Stimulated activated effector memory CD8-positive, alpha-beta T cell treated with anti-CD3 and anti-CD28 coated beads, Interleukin-12 subunit alpha, Interleukin-12 subunit beta, amount 100 ng/mL, for 72 hours (primary cell): ENCODE results near the gene HLA-DQA1.
A peak's percentile ranks its signal among the peaks of the same experiment; 100 is the strongest.
"Not testable (repeated sequence)": the region's sequence is repeated elsewhere in the genome, so short reads cannot be mapped to it uniquely, and the experiment has no call there.

Experiments used
- ATAC-seq: fragments of 150-1000 bp; cut with Tn5 transposase; 2 replicates; pipeline ENCODE4 v1.10.0; 2021
- DNase-seq, 2 donors: peaks; one replicate each; pipeline ENCODE4 v3.0.0; 2021 to 2022; ENCODE audit warnings: low spot score in 2 of 2
- H3K27ac Mint-ChIP-seq: one replicate; pipeline ENCODE4 v1.8.0; 2022; ENCODE audit warnings: mild to moderate bottlenecking, mixed read lengths
- H3K36me3 Mint-ChIP-seq: one replicate; pipeline ENCODE4 v1.8.0; 2022; ENCODE audit warnings: mild to moderate bottlenecking, mixed read lengths
- H3K4me1 Mint-ChIP-seq: one replicate; pipeline ENCODE4 v1.8.0; 2022; ENCODE audit warnings: mixed read lengths
- H3K4me3 Mint-ChIP-seq: one replicate; pipeline ENCODE4 v1.8.0; 2022; ENCODE audit warnings: mild to moderate bottlenecking, mixed read lengths
- H3K9me3 Mint-ChIP-seq: one replicate; pipeline ENCODE4 v1.8.0; 2022; ENCODE audit warnings: mixed read lengths

HLA-DQA1 gene

DNA sequence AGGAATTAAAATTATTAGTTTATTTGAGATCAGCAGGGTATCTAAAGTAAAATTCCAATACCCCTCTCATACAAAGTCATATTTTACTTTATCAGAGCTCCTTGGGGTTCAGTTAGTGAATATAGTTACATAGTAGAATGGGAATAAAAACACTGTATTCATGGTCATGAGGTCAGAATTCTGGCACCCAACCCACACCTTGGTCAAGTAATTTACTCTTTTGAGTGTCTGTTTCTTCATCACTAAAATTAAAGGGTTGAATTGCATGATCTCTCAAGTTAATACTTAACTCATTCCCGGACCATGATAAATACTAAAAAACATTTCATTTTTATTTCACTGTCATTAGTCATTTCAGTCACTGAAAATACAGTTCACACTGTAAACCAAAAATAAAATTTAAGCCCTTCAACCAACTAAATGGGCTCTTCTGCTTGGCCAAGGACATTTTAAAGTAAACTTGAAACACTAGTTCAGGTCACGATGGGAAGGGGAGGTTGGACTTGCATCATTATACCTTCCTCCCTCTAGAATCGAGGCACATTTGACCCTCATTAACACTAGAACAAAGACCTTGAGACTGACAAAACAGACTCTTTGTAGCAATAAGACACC is 26.4 kb upstream of the HLA-DQA1 start:
- no peak for ATAC-seq
- no peaks in the 10 kb centered on the region for H3K36me3 Mint-ChIP-seq
- no peak overlapping the region for H3K4me3 Mint-ChIP-seq
- H3K27ac Mint-ChIP-seq = no peak overlapping the region
- H3K4me1 Mint-ChIP-seq = peaks cover 8% of the 10 kb centered on the region
- DNase-seq = no peak
- H3K9me3 Mint-ChIP-seq = no peaks in the 10 kb centered on the region

- Mint-ChIP-seq H3K4me1 (peaks cover 9% of the 10 kb centered on the region), H3K36me3 (no peaks in the 10 kb centered on the region), H3K9me3 (peaks cover 5% of the 10 kb centered on the region), H3K4me3 (no peak overlapping the region), H3K27ac (no peak overlapping the region)
- ATAC-seq (no peak), DNase-seq (no peak)
Observed at GRCh38 chr6:32613475-32613874, 23.7 kb upstream of the HLA-DQA1 start.

DNA sequence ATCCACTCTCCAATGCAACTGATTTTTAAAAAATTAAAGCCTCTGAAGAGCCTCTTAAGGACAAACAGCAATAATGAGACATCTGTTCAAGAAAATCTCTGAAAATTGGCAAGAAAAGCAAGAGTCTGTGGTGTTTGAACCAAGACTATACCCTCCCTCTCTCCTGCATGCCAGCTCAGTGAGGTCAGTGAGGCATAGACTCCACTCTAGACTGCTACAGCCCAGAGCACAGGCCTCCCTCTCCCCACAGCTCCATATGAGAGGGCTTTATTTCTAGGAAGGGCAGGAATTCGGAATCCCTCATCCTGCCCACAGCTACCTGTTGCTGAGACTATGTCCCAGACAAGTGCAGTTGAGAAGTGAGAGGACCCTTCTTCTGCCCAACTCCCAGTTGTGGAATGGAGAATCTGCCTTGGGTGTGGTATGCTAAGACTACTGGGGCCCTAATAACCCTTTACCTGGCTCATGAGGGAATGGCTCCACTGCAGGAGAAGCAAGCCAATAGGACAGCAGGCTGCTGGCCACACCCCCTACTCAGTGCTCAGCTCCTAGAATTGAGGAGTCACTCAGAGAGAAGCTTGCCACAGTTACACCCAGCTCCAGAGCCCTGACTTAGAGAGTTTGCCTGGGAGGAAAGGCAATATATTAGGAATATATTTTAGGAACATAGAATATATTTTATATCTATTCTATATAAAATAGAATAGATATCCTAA is 22.7 kb upstream of the HLA-DQA1 start:
- H3K4me1 Mint-ChIP-seq = peaks cover 9% of the 10 kb centered on the region
- peaks cover 5% of the 10 kb centered on the region for H3K9me3 Mint-ChIP-seq
- no peak for DNase-seq
- no peaks in the 10 kb centered on the region for H3K36me3 Mint-ChIP-seq
- no peak for ATAC-seq
- no peak overlapping the region for H3K4me3 Mint-ChIP-seq
- H3K27ac Mint-ChIP-seq = no peak overlapping the region

DNA sequence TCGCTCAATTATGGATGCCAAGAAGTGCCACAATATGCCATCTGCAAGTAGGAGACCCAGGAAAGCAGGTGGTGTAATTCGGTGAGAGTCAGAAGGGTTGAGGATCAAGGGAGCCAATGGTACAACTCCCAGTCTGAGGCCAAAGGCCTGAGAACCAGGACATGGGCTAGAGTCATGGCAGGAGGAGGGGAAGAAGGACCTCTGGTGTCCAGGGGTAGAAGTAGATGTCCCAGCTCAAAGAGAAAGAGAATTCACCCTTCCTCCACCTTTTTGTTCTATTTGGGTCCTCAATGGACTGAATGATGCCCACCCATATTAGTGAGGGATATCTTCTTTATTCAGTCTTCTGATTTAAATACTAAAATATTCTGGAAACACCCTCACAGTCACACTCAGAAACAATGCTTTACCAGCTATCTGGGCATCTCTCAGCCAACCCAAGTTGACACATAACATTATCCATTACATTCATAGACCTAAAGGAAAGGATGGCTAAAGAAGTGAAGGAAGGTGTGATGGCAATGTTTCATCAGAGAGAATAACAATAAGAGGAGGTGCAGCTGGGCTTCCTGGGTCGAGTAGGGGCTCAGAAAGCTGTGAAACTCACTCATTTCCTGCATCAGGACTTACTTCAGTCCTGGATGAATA is 21.2 kb upstream of the HLA-DQA1 start:
- Mint-ChIP-seq H3K4me3 (no peak overlapping the region), H3K4me1 (peaks cover 9% of the 10 kb centered on the region), H3K36me3 (no peaks in the 10 kb centered on the region), H3K9me3 (peaks cover 5% of the 10 kb centered on the region), H3K27ac (peak overlapping the region; percentile 24)
- DNase-seq (no peak), ATAC-seq (no peak)

- DNase-seq (no peak), ATAC-seq (no peak)
- no peak overlapping the region for H3K27ac Mint-ChIP-seq
- no peak overlapping the region for H3K4me3 Mint-ChIP-seq
- peaks cover 1% of the 10 kb centered on the region for H3K36me3 Mint-ChIP-seq
- H3K4me1 Mint-ChIP-seq = peaks cover 20% of the 10 kb centered on the region
- peaks cover 5% of the 10 kb centered on the region for H3K9me3 Mint-ChIP-seq
Observed at GRCh38 chr6:32617751-32618150, 19.5 kb upstream of the HLA-DQA1 start.

- H3K9me3 Mint-ChIP-seq = peaks cover 5% of the 10 kb centered on the region
- peaks cover 35% of the 10 kb centered on the region for H3K4me1 Mint-ChIP-seq
- ATAC-seq (no peak), DNase-seq (no peak)
- peaks cover 7% of the 10 kb centered on the region for H3K36me3 Mint-ChIP-seq
- H3K27ac Mint-ChIP-seq = no peak overlapping the region
- H3K4me3 Mint-ChIP-seq = no peak overlapping the region
Observed at GRCh38 chr6:32621372-32621771, 15.8 kb upstream of the HLA-DQA1 start.

DNA sequence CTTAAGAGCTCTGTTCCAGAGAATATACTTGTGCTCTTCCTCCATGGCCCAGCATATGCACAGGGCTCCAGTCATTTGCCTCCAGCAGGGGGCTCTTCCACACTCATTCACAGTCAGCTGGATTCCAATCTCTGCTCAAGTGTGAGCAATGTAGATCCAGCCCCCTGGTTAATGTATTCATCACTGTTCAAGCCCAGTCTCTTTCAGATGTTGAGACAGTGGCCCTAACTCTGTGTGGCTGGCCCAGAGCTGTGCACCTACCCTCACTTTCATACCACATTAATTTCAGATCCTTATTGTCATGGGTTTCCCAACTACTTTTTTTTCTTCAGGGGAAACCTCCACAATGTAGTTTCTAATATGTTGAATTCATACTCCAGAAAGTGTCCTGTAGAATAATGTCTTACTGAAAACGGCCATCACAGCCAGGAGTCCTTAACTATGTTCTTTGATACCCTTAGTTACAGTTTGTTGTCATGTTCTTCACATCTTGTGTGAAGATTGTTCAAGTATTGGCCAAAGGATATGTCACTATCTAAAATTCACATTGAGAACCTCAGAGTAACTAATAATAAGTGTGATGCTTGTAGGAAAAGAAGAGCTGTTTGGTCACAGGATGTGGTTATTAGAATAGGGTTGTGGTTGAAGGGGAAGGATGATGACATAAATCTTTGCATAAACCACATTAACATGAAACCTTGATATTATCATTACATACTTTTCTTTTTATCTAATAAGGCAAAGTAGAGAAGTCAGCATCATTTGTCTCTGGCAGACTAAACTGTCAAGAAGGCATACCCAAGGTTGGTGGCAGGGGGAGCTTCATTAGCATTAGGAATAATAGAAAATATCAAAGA is 14.4 kb upstream of the HLA-DQA1 start:
- Mint-ChIP-seq H3K4me3 (peak overlapping the region; percentile 23), H3K4me1 (peaks cover 37% of the 10 kb centered on the region), H3K9me3 (peaks cover 5% of the 10 kb centered on the region), H3K36me3 (peaks cover 7% of the 10 kb centered on the region), H3K27ac (peak overlapping the region; percentile 89)
- peak; percentile 91 for ATAC-seq
- DNase-seq = peak; percentile 10 to 69

DNA sequence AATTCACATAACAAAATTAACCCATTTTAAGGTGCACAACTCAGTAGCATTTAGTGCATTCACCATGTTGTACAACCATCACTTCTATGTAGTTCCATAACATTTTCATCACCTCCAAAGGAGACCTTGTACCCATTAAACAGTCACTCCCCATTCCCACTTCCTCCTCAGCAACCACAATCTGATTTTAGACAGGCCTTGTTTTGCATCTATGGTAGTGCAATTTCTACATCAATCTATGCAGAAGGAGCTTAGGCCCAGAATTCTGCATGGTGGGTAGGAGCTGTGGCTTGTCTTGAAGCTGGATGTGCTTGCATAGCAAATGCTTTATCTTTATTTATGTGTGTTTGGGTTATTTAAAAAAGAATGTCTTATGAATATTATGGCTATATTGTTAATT is 13.5 kb upstream of the HLA-DQA1 start:
- Mint-ChIP-seq H3K9me3 (no peaks in the 10 kb centered on the region), H3K36me3 (peaks cover 7% of the 10 kb centered on the region), H3K4me3 (no peak overlapping the region), H3K27ac (peak overlapping the region; percentile 89), H3K4me1 (peaks cover 41% of the 10 kb centered on the region)
- ATAC-seq (no peak), DNase-seq (no peak)

- peaks cover 7% of the 10 kb centered on the region for H3K36me3 Mint-ChIP-seq
- no peak for DNase-seq
- H3K4me1 Mint-ChIP-seq = peaks cover 41% of the 10 kb centered on the region
- no peak for ATAC-seq
- no peaks in the 10 kb centered on the region for H3K9me3 Mint-ChIP-seq
- no peak overlapping the region for H3K27ac Mint-ChIP-seq
- H3K4me3 Mint-ChIP-seq = no peak overlapping the region
Observed at GRCh38 chr6:32624565-32624964, 12.6 kb upstream of the HLA-DQA1 start.

- Mint-ChIP-seq H3K4me3 (no peak overlapping the region), H3K36me3 (peaks cover 7% of the 10 kb centered on the region), H3K4me1 (peaks cover 41% of the 10 kb centered on the region), H3K9me3 (no peaks in the 10 kb centered on the region), H3K27ac (no peak overlapping the region)
- DNase-seq = no peak
- no peak for ATAC-seq
Observed at GRCh38 chr6:32625137-32625536, 12.1 kb upstream of the HLA-DQA1 start.

- peak; percentile 43 for ATAC-seq
Observed at GRCh38 chr6:32627249-32627648, 10.0 kb upstream of the HLA-DQA1 start.

DNA sequence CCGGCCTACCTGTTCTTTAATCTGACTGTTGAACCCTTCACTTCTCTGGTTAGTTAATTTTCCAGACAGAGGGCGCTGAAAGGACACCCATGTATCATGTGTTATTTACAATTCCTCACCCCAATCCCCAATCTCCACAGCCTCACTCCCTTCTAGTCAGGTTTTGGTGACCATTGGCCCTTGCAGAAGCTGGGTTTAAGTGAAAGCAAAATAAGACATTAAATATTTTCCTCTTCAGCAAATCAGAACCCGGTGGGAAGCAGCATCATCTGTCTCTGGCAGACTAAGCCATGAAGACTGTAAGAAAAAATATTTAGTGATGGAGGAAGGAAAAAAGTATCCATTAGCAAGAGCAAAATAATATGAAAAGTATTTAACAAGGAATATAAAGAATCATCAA is 9.4 kb upstream of the HLA-DQA1 start:
- Mint-ChIP-seq H3K4me1 (peaks cover 29% of the 10 kb centered on the region), H3K4me3 (peak overlapping the region; percentile 26), H3K36me3 (peaks cover 5% of the 10 kb centered on the region), H3K27ac (peak overlapping the region; percentile 86), H3K9me3 (no peaks in the 10 kb centered on the region)
- peak; percentile 46 for ATAC-seq
- peak in 1 of 2 donors; percentile 72 for DNase-seq

More at GRCh38 chr6:32627249-32627648, 10.0 kb upstream of the HLA-DQA1 start:
- Mint-ChIP-seq H3K36me3 (peaks cover 7% of the 10 kb centered on the region), H3K9me3 (no peaks in the 10 kb centered on the region), H3K27ac (peak overlapping the region; percentile 86), H3K4me3 (no peak overlapping the region), H3K4me1 (peaks cover 35% of the 10 kb centered on the region)
- DNase-seq = no peak

GRCh38 chr6:32629793-32630192 is 7.4 kb upstream of the HLA-DQA1 start:
- not testable (repeated sequence) for H3K27ac Mint-ChIP-seq, H3K36me3 Mint-ChIP-seq, H3K4me3 Mint-ChIP-seq, ATAC-seq, H3K9me3 Mint-ChIP-seq, DNase-seq
- H3K4me1 Mint-ChIP-seq = peaks cover 14% of the 10 kb centered on the region

GRCh38 chr6:32635526-32636123 is 1.6 kb upstream of the HLA-DQA1 start:
- H3K4me1 Mint-ChIP-seq = peaks cover 19% of the 10 kb centered on the region
- no peak overlapping the region for H3K27ac Mint-ChIP-seq
- no peak for DNase-seq
- peaks cover 12% of the 10 kb centered on the region for H3K36me3 Mint-ChIP-seq
- ATAC-seq = no peak
- H3K4me3 Mint-ChIP-seq = no peak overlapping the region
- H3K9me3 Mint-ChIP-seq = no peaks in the 10 kb centered on the region

- H3K4me1 Mint-ChIP-seq = peaks cover 37% of the 10 kb centered on the region
- H3K4me3 Mint-ChIP-seq = peak overlapping the region; percentile 69
- H3K9me3 Mint-ChIP-seq = no peaks in the 10 kb centered on the region
- peaks cover 34% of the 10 kb centered on the region for H3K36me3 Mint-ChIP-seq
- no peak for ATAC-seq
- DNase-seq = no peak
- peak overlapping the region; percentile 88 for H3K27ac Mint-ChIP-seq
Observed at GRCh38 chr6:32637883-32638282, 677 bp downstream of the HLA-DQA1 start.
